Putamen (tissue), 1 donor: ENCODE measurements around the gene C5orf46.

Source experiments
- DNase-seq: peaks from one replicate; pipeline ENCODE4 v3.0.0-alpha.2; 2016; ENCODE audit warnings: low spot score

The C5orf46 gene

GRCh38 chr5:147857302-147858129, 48.8 kb downstream of the C5orf46 start:
- DNase-seq: peak; percentile 20

DNA sequence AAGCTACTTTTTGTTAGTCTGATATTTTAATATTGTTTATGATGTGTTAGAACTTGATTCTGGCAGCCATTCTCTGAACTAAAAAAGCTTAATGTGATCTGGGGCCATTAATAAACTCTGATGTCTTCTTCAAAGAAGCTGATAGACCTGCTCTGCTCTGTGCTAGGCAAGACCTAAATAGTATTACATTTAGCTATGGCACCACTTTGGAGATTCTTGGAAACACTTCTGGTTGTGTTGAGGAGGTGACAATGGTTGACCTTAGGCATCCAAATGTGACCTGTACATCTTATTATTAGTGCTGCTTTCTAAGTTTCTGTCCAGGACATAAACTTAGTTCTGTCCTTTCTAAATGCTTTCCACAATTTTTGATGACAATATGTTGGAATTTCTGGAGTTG, 49.5 kb downstream of the C5orf46 start:
- DNase-seq: no peak

GRCh38 chr5:147855774-147856069, 50.6 kb downstream of the C5orf46 start:
- no peak for DNase-seq

DNA sequence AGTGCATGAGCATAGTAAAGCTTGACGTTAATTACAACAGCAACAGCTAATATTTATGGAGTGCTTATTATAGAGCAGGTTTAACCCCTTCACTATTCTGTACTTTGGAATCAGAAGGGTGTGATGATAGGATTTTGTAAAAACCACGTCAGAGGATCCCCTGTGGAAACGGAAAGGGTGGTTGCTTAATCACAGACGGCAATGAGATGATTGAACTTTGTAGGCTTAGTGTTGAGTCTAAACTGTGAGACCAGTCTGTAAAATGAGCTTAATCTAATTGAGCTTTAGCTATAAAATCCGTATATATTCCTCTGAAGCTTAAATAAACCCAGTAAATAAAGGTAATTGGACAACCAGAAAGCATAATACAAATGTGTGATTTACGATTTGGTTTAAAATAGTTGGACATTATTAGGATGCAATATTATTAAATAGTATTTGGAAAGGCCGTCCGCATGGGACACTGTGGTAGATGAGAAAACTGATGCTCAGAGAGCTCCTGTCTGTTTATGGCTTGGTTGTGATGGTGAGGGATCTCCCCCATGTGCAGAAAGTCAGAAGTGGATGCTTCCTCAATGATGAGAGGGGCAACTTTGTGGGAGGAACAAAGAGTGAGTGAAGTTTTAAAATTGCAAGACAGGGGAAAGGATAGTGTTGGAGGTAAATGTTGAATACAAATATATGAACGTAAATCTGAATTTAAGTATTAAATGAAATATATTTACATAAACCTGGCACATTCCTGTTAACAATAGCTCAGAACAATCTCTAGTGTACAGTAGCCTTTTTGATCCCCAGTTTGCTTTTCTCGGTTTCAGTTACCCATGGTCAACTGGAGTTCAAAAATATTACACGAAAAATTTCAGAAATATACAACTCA, 51.2 kb downstream of the C5orf46 start:
- no peak for DNase-seq

GRCh38 chr5:147854331-147854730, 52.0 kb downstream of the C5orf46 start:
- no peak for DNase-seq

- no peak for DNase-seq
These were observed 52.9 kb downstream of the C5orf46 start for GRCh38 chr5:147853372-147853987.

GRCh38 chr5:147852365-147852764, 54.0 kb downstream of the C5orf46 start:
- DNase-seq: no peak

DNA sequence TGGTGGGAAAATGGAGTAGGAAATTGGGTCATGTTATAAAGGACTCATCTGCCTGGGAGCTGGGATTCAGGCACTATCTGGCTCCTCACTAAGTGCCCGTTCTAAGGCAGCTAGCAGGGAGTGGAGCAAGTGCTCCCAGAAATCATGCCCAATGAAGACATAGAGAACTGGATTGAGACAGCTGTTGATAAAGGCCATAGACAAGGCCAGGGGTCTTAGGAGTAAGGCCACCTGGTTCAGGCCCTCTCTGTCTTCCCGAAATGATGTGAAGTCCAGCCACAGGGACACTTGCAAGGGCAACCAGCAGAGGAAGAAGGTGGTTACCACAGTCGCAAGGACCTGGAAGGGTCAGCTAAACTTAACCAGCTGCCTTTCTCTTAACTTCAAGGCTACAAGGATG, 54.8 kb downstream of the C5orf46 start:
- DNase-seq: no peak

DNA sequence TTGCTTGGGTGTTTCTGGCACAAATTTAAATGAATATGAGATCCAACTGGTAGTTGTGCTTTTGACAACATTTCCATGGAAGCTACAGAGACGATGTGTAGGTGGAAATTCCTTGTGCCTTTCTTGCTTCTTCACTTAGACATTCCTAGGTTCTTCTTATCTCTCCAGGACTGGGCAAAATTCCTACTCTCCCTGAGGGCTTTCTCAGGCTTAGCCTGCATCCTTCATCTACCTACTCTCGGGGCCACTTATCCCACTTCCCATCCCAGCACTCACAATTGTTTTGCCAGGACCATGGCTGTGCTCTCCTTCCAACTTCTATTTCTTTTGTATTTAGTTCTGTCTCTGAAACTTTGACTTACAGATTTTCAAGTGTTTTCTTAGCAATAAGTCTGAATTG, 57.1 kb downstream of the C5orf46 start:
- no peak for DNase-seq

- DNase-seq: no peak
These were observed 60.7 kb downstream of the C5orf46 start for GRCh38 chr5:147845618-147846017.

DNA sequence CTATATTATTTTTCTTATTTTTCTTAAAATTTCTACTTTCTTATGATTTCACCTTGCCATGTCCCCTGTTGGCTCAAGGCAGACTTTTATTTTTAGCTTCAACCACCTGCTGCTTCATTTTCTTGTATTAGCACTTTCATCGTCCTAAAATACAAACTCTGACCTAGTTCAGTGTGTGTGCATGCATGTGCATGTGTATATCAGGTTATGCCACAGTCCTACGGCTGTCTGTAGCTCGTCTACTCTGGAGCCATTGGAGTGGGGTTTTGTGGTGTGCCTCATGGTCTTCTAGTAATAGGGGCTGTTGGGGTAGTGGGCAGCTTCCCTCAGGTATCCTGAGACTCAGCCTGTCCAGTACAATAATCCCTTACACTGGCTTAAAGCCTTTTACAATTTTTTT, 61.5 kb downstream of the C5orf46 start:
- DNase-seq: no peak

DNA sequence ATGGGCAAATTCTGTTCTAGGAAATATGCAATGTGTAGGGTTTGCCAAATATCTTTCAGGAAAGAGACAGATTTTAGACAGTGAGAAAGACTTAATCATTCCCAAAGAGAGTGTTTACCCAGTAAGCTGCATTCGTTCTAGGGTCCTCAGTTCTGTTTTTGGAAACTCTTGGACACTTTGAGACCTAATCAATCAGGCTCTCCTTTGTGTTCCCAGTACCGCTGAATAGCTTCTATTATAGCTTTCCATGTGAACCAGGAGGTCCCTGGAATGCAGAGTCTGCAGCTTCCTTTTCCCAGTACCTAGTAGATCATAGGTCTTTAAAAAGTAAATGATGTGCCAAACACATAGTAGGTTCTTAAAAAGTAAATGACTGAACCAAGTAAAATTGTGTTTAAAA, 63.5 kb downstream of the C5orf46 start:
- DNase-seq: no peak
